HEK293 (cell line): ENCODE measurements around the gene C2orf78.
A peak's percentile ranks its signal among the peaks of the same experiment; 100 is the strongest.

Experiments used
- BCL11A ChIP-seq: fragments of 450-650 bp; formaldehyde crosslinking; IDR thresholded peaks from 2 replicates; pipeline ENCODE4 v1.5.1; 2016; ENCODE audit warnings: low read depth, missing biosample characterization, missing genetic modification characterization
- EGR2 ChIP-seq: fragments of 450-650 bp; formaldehyde crosslinking; IDR thresholded peaks from 2 replicates; pipeline ENCODE4 v1.5.1; 2016; ENCODE audit warnings: low read depth, missing biosample characterization, missing genetic modification characterization
- GLIS2 ChIP-seq: fragments of 450-650 bp; formaldehyde crosslinking; IDR thresholded peaks from 2 replicates; pipeline ENCODE4 v1.5.1; 2016; ENCODE audit warnings: missing biosample characterization, missing genetic modification characterization
- HOXA7 ChIP-seq: sonication (generic); formaldehyde crosslinking; IDR thresholded peaks from 2 replicates; pipeline ENCODE4 v1.8.1; 2022; ENCODE audit warnings: missing genetic modification reagents, borderline replicate concordance
- KLF8 ChIP-seq: fragments of 450-650 bp; formaldehyde crosslinking; IDR thresholded peaks from 2 replicates; pipeline ENCODE4 v1.5.1; 2016; ENCODE audit warnings: missing biosample characterization, missing genetic modification characterization
- KLF9 ChIP-seq: fragments of 450-650 bp; formaldehyde crosslinking; IDR thresholded peaks from 2 replicates; pipeline ENCODE4 v1.5.1; 2016; ENCODE audit warnings: missing biosample characterization, missing genetic modification characterization, low read depth
- OSR2 ChIP-seq: fragments of 450-650 bp; formaldehyde crosslinking; IDR thresholded peaks from 2 replicates; pipeline ENCODE4 v1.5.1; 2016; ENCODE audit warnings: missing biosample characterization, missing genetic modification characterization
- REPIN1 ChIP-seq: fragments of 450-650 bp; formaldehyde crosslinking; IDR thresholded peaks from 2 replicates; pipeline ENCODE4 v1.5.1; 2017; ENCODE audit warnings: missing biosample characterization, missing genetic modification characterization, low read depth
- ZBTB17 ChIP-seq: fragments of 450-650 bp; formaldehyde crosslinking; IDR thresholded peaks from 2 replicates; pipeline ENCODE4 v1.5.1; 2016; ENCODE audit warnings: missing biosample characterization, missing genetic modification characterization
- ZBTB20 ChIP-seq: fragments of 450-650 bp; formaldehyde crosslinking; IDR thresholded peaks from 2 replicates; pipeline ENCODE4 v1.5.1; 2016; ENCODE audit warnings: missing biosample characterization, missing genetic modification characterization
- ZBTB7A ChIP-seq: fragments of 450-650 bp; formaldehyde crosslinking; IDR thresholded peaks from 2 replicates; pipeline ENCODE4 v1.5.1; 2016; ENCODE audit warnings: low read depth, missing biosample characterization, missing genetic modification characterization
- ZNF133 ChIP-seq: fragments of 450-650 bp; formaldehyde crosslinking; IDR thresholded peaks from 2 replicates; pipeline ENCODE4 v1.5.1; 2016; ENCODE audit warnings: missing biosample characterization, missing genetic modification characterization
- ZNF169 ChIP-seq: fragments of 450-650 bp; formaldehyde crosslinking; IDR thresholded peaks from 2 replicates; pipeline ENCODE4 v1.5.1; 2016; ENCODE audit warnings: missing biosample characterization, missing genetic modification characterization
- ZNF174 ChIP-seq: fragments of 450-650 bp; formaldehyde crosslinking; IDR thresholded peaks from 2 replicates; pipeline ENCODE4 v1.5.0; 2017; ENCODE audit warnings: missing biosample characterization, mild to moderate bottlenecking, missing genetic modification characterization
- ZNF416 ChIP-seq: fragments of 450-650 bp; formaldehyde crosslinking; IDR thresholded peaks from 2 replicates; pipeline ENCODE4 v1.5.1; 2016; ENCODE audit warnings: missing biosample characterization, missing genetic modification characterization
- ZNF426 ChIP-seq: fragments of 450-650 bp; formaldehyde crosslinking; IDR thresholded peaks from 2 replicates; pipeline ENCODE4 v1.5.1; 2017; ENCODE audit warnings: missing biosample characterization, missing genetic modification characterization, mild to moderate bottlenecking, inconsistent platforms, moderate library complexity
- ZNF433 ChIP-seq: fragments of 450-650 bp; formaldehyde crosslinking; IDR thresholded peaks from 2 replicates; pipeline ENCODE4 v1.5.1; 2016; ENCODE audit warnings: missing biosample characterization, missing genetic modification characterization, low read depth
- ZNF501 ChIP-seq: fragments of 450-650 bp; formaldehyde crosslinking; IDR thresholded peaks from 2 replicates; pipeline ENCODE4 v1.5.1; 2016; ENCODE audit warnings: missing biosample characterization, missing genetic modification characterization
- ZNF529 ChIP-seq: fragments of 450-650 bp; formaldehyde crosslinking; IDR thresholded peaks from 2 replicates; pipeline ENCODE4 v1.5.1; 2017; ENCODE audit warnings: missing genetic modification characterization, missing biosample characterization; ENCODE audit not compliant: insufficient replicate concordance
- ZNF548 ChIP-seq: fragments of 450-650 bp; formaldehyde crosslinking; IDR thresholded peaks from 2 replicates; pipeline ENCODE4 v1.5.1; 2016; ENCODE audit warnings: missing biosample characterization, missing genetic modification characterization
- ZNF571 ChIP-seq: fragments of 450-650 bp; formaldehyde crosslinking; IDR thresholded peaks from 2 replicates; pipeline ENCODE4 v1.5.0; 2017; ENCODE audit warnings: missing biosample characterization, missing genetic modification characterization
- ZNF621 ChIP-seq: fragments of 450-650 bp; formaldehyde crosslinking; IDR thresholded peaks from 2 replicates; pipeline ENCODE4 v1.5.1; 2017; ENCODE audit warnings: missing biosample characterization, missing genetic modification characterization
- ZNF624 ChIP-seq: fragments of 450-650 bp; formaldehyde crosslinking; IDR thresholded peaks from 2 replicates; pipeline ENCODE4 v1.5.1; 2017; ENCODE audit warnings: missing biosample characterization, missing genetic modification characterization
- ZNF768 ChIP-seq: fragments of 450-650 bp; formaldehyde crosslinking; IDR thresholded peaks from 2 replicates; pipeline ENCODE4 v1.5.1; 2018; ENCODE audit warnings: missing biosample characterization, mild to moderate bottlenecking, missing genetic modification characterization
- TF ChIP-seq, protein P1 (sequence below): fragments of 450-650 bp; formaldehyde crosslinking; conservative IDR thresholded peaks from 2 replicates; pipeline ENCODE4 v1.5.1; 2016; ENCODE audit warnings: low read depth, missing biosample characterization, missing genetic modification characterization
- TF ChIP-seq, protein P2 (sequence below): fragments of 450-650 bp; formaldehyde crosslinking; IDR thresholded peaks from 2 replicates; pipeline ENCODE4 v1.5.1; 2016; ENCODE audit warnings: missing biosample characterization, missing genetic modification characterization
- TF ChIP-seq, protein P3 (sequence below): fragments of 450-650 bp; formaldehyde crosslinking; IDR thresholded peaks from 2 replicates; pipeline ENCODE4 v1.5.1; 2016; ENCODE audit warnings: missing biosample characterization, missing genetic modification characterization
- TF ChIP-seq, protein P4 (sequence below): fragments of 450-650 bp; formaldehyde crosslinking; optimal IDR thresholded peaks from 2 replicates; pipeline ENCODE3; 2016; ENCODE audit warnings: missing biosample characterization, mild to moderate bottlenecking, missing genetic modification characterization
- TF ChIP-seq, protein P5 (sequence below): fragments of 450-650 bp; formaldehyde crosslinking; IDR thresholded peaks from 2 replicates; pipeline ENCODE4 v1.5.1; 2016; ENCODE audit warnings: missing biosample characterization, missing genetic modification characterization
- TF ChIP-seq, protein P6 (sequence below): fragments of 450-650 bp; formaldehyde crosslinking; IDR thresholded peaks from 2 replicates; pipeline ENCODE4 v1.5.1; 2016; ENCODE audit warnings: missing biosample characterization, missing genetic modification characterization

Gene C2orf78

DNA sequence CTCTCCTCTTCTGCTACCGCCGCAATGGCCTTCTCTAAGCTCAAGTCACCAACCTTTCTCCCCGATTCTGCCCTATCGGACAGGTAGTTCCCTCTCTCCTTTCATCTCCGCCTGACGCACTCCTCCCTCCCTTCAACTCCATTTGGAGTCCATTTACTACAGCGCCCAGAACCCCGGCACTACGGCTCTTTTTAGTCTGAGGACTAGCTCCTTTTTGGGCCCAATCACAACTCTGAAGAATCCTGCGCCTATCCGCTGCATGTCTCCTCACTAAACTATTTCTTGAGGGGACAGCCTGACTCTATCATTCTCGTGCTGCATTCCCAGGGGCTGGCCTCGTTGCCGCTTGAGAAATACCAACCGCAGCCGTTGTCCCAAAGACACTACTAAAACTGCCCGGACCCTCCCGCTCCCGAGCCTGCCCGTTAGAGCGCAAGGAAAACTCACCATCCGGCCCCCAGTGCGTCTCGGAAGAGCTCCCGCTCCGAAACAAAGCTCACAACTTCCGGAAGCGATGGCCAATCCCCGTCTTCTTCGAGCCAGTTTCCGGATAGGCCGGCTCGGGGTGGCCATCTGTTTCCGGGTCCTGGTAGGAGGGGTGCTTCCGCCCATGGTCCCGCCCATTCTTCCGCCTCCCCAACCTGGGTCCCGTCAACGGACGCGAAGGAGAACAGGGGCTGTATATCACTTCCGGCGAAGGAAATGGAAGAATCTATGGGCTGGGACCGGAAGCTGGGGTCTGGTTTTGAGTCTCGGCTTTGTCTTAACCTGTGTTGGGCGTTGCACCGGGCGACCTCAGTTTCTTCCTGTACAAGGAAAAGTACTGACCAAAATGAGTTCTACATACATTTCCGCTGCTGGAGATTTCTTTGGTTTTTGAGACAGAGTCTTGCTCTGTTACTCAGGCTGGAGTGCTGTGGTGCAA is 46.9 kb upstream of the C2orf78 start, which contains the start of gene TPRKB (continued):
- TF ChIP-seq REPIN1 (no peak), OSR2 (no peak), ZNF174 (no peak), ZNF501 (tag by site-specific recombination) (0 out of 2 replicates have a peak, but pooled peaks have one; percentile 22), ZBTB7A (no peak), ZNF571 (tag by site-specific recombination) (no peak), ZBTB20 (tag by site-specific recombination) (no peak), ZNF529 (tag by site-specific recombination) (no peak), KLF8 (tag by site-specific recombination) (peak; percentile 92), ZNF624 (tag by site-specific recombination) (no peak), KLF9 (peak; percentile 78), HOXA7 (no peak), ZNF426 (no peak), ZNF169 (tag by site-specific recombination) (no peak), ZBTB17 (tag by site-specific recombination) (peak; percentile 66), ZNF621 (tag by site-specific recombination) (no peak), ZNF433 (tag by site-specific recombination) (no peak), EGR2 (tag by site-specific recombination) (no peak), ZNF768 (no peak), GLIS2 (tag by site-specific recombination) (no peak), ZNF133 (tag by site-specific recombination) (no peak), BCL11A (tag by site-specific recombination) (no peak), ZNF416 (tag by site-specific recombination) (no peak), ZNF548 (tag by site-specific recombination) (no peak)
- TF ChIP-seq, protein P1, sequence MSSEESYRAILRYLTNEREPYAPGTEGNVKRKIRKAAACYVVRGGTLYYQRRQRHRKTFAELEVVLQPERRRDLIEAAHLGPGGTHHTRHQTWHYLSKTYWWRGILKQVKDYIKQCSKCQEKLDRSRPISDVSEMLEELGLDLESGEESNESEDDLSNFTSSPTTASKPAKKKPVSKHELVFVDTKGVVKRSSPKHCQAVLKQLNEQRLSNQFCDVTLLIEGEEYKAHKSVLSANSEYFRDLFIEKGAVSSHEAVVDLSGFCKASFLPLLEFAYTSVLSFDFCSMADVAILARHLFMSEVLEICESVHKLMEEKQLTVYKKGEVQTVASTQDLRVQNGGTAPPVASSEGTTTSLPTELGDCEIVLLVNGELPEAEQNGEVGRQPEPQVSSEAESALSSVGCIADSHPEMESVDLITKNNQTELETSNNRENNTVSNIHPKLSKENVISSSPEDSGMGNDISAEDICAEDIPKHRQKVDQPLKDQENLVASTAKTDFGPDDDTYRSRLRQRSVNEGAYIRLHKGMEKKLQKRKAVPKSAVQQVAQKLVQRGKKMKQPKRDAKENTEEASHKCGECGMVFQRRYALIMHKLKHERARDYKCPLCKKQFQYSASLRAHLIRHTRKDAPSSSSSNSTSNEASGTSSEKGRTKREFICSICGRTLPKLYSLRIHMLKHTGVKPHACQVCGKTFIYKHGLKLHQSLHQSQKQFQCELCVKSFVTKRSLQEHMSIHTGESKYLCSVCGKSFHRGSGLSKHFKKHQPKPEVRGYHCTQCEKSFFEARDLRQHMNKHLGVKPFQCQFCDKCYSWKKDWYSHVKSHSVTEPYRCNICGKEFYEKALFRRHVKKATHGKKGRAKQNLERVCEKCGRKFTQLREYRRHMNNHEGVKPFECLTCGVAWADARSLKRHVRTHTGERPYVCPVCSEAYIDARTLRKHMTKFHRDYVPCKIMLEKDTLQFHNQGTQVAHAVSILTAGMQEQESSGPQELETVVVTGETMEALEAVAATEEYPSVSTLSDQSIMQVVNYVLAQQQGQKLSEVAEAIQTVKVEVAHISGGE (tag by site-specific recombination): peak; percentile 98
- TF ChIP-seq, protein P2, sequence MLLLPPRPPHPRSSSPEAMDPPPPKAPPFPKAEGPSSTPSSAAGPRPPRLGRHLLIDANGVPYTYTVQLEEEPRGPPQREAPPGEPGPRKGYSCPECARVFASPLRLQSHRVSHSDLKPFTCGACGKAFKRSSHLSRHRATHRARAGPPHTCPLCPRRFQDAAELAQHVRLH (tag by site-specific recombination): peak; percentile 95
- TF ChIP-seq, protein P3, sequence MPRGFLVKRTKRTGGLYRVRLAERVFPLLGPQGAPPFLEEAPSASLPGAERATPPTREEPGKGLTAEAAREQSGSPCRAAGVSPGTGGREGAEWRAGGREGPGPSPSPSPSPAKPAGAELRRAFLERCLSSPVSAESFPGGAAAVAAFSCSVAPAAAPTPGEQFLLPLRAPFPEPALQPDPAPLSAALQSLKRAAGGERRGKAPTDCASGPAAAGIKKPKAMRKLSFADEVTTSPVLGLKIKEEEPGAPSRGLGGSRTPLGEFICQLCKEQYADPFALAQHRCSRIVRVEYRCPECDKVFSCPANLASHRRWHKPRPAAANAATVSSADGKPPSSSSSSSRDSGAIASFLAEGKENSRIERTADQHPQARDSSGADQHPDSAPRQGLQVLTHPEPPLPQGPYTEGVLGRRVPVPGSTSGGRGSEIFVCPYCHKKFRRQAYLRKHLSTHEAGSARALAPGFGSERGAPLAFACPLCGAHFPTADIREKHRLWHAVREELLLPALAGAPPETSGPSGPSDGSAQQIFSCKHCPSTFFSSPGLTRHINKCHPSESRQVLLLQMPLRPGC (tag by site-specific recombination): peak; percentile 79
- TF ChIP-seq, protein P4, sequence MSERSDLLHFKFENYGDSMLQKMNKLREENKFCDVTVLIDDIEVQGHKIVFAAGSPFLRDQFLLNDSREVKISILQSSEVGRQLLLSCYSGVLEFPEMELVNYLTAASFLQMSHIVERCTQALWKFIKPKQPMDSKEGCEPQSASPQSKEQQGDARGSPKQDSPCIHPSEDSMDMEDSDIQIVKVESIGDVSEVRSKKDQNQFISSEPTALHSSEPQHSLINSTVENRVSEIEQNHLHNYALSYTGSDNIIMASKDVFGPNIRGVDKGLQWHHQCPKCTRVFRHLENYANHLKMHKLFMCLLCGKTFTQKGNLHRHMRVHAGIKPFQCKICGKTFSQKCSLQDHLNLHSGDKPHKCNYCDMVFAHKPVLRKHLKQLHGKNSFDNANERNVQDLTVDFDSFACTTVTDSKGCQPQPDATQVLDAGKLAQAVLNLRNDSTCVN (tag by site-specific recombination): no peak
- TF ChIP-seq, protein P5, sequence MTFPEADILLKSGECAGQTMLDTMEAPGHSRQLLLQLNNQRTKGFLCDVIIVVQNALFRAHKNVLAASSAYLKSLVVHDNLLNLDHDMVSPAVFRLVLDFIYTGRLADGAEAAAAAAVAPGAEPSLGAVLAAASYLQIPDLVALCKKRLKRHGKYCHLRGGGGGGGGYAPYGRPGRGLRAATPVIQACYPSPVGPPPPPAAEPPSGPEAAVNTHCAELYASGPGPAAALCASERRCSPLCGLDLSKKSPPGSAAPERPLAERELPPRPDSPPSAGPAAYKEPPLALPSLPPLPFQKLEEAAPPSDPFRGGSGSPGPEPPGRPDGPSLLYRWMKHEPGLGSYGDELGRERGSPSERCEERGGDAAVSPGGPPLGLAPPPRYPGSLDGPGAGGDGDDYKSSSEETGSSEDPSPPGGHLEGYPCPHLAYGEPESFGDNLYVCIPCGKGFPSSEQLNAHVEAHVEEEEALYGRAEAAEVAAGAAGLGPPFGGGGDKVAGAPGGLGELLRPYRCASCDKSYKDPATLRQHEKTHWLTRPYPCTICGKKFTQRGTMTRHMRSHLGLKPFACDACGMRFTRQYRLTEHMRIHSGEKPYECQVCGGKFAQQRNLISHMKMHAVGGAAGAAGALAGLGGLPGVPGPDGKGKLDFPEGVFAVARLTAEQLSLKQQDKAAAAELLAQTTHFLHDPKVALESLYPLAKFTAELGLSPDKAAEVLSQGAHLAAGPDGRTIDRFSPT (tag by site-specific recombination): no peak
- TF ChIP-seq, protein P6, sequence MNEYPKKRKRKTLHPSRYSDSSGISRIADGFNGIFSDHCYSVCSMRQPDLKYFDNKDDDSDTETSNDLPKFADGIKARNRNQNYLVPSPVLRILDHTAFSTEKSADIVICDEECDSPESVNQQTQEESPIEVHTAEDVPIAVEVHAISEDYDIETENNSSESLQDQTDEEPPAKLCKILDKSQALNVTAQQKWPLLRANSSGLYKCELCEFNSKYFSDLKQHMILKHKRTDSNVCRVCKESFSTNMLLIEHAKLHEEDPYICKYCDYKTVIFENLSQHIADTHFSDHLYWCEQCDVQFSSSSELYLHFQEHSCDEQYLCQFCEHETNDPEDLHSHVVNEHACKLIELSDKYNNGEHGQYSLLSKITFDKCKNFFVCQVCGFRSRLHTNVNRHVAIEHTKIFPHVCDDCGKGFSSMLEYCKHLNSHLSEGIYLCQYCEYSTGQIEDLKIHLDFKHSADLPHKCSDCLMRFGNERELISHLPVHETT (tag by site-specific recombination): 0 out of 2 replicates have a peak, but pooled peaks have one; percentile 52
